Prostate gland (tissue), 2 donors: Measurements from ENCODE around the gene EVA1A.

Experiments
- POLR2AphosphoS5 ChIP-seq: sonication (generic); formaldehyde crosslinking; IDR thresholded peaks from one replicate; pipeline ENCODE4 v1.6.1; 2017; ENCODE audit warnings: antibody characterized with exemption
- TF ChIP-seq, protein P1 (sequence below), 4 experiments: fragments of 200-600 bp in 2 of 4; fragments of 450-650 bp in 2 of 4; sonication (generic) in 2 of 4; IDR thresholded peaks; 1 replicate in 3 of 4; 2 replicates in 1 of 4; pipeline ENCODE4 v1.5.1; 2016 to 2019; ENCODE audit warnings: antibody characterized with exemption in 4 of 4, mild to moderate bottlenecking in 2 of 4, moderate library complexity in 2 of 4

DNA sequence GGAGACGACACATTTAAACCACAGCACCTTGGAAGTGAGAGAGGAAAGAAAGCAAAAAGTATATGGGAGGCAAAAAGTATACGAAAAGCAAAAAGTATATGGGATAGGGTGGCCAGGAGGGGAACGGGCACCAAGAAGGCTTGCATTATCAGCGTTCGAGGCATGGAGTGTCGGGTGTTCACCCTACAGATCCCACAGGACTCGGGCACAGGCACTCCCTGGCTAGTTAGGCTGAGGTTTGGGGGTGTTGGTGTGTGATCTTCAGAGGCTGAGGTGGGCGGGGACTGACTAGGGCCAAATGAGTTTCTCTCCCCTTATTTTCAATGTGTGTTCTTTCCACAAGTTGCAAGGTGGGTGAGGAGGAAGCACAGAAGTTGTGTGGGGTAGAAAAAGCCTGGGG is 86.6 kb downstream of the EVA1A start:
- TF ChIP-seq, protein P1, sequence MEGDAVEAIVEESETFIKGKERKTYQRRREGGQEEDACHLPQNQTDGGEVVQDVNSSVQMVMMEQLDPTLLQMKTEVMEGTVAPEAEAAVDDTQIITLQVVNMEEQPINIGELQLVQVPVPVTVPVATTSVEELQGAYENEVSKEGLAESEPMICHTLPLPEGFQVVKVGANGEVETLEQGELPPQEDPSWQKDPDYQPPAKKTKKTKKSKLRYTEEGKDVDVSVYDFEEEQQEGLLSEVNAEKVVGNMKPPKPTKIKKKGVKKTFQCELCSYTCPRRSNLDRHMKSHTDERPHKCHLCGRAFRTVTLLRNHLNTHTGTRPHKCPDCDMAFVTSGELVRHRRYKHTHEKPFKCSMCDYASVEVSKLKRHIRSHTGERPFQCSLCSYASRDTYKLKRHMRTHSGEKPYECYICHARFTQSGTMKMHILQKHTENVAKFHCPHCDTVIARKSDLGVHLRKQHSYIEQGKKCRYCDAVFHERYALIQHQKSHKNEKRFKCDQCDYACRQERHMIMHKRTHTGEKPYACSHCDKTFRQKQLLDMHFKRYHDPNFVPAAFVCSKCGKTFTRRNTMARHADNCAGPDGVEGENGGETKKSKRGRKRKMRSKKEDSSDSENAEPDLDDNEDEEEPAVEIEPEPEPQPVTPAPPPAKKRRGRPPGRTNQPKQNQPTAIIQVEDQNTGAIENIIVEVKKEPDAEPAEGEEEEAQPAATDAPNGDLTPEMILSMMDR (IDR thresholded peaks at IDR 0.05): no peak
- no peak for TF ChIP-seq POLR2AphosphoS5
